ENCODE results near the gene OLFM1.
A peak's percentile ranks its signal among the peaks of the same experiment; 100 is the strongest.

OLFM1 gene

GRCh38 chr9:135087489-135087792 is at the start of gene OLFM1:
OLFM1 (plus strand) TSS chr9:135087668; CDS start chr9:135087990, 322 bp downstream.
- DNase-seq: peak; percentile 30 to 52

GRCh38 chr9:135038331-135038730 is 49.1 kb upstream of the OLFM1 start:
- DNase-seq: no peak

GRCh38 chr9:135038826-135039225 is 48.6 kb upstream of the OLFM1 start:
- DNase-seq: no peak

GRCh38 chr9:135039266-135039870 is 48.1 kb upstream of the OLFM1 start:
- DNase-seq: no peak

- DNase-seq: no peak
Measured at GRCh38 chr9:135039916-135040645, 47.4 kb upstream of the OLFM1 start.

GRCh38 chr9:135040892-135041291 is 46.6 kb upstream of the OLFM1 start:
- DNase-seq: no peak

GRCh38 chr9:135043345-135043744 is 44.1 kb upstream of the OLFM1 start:
- DNase-seq: no peak

GRCh38 chr9:135045264-135045927 is 42.1 kb upstream of the OLFM1 start:
- no peak for DNase-seq

GRCh38 chr9:135045928-135046738 is 41.3 kb upstream of the OLFM1 start:
- DNase-seq: no peak

GRCh38 chr9:135046739-135047350 is 40.6 kb upstream of the OLFM1 start:
- DNase-seq: no peak

GRCh38 chr9:135047521-135047920 is 39.9 kb upstream of the OLFM1 start:
- no peak for DNase-seq

GRCh38 chr9:135048046-135048757 is 39.3 kb upstream of the OLFM1 start:
- DNase-seq: no peak

- no peak for DNase-seq
Measured at GRCh38 chr9:135048758-135049444, 38.6 kb upstream of the OLFM1 start.

- DNase-seq: no peak
Measured at GRCh38 chr9:135049460-135049859, 38.0 kb upstream of the OLFM1 start.

GRCh38 chr9:135050072-135050990 is 37.1 kb upstream of the OLFM1 start:
- no peak for DNase-seq

- DNase-seq: no peak
Measured at GRCh38 chr9:135051316-135052038, 36.0 kb upstream of the OLFM1 start.

- no peak for DNase-seq
Measured at GRCh38 chr9:135053133-135053532, 34.3 kb upstream of the OLFM1 start.

- no peak for DNase-seq
Measured at GRCh38 chr9:135055181-135055580, 32.3 kb upstream of the OLFM1 start.

- no peak for DNase-seq
Measured at GRCh38 chr9:135056541-135056940, 30.9 kb upstream of the OLFM1 start.
